GM18909 (cell line): ENCODE data around the gene OGFR.

Experiments used
- ATAC-seq: cut with Tn5 transposase; IDR thresholded peaks from one replicate; pipeline ENCODE4 v1.9.1; 2021; ENCODE audit warnings: mild to moderate bottlenecking; ENCODE audit not compliant: unreplicated experiment, poor library complexity

Gene OGFR

DNA sequence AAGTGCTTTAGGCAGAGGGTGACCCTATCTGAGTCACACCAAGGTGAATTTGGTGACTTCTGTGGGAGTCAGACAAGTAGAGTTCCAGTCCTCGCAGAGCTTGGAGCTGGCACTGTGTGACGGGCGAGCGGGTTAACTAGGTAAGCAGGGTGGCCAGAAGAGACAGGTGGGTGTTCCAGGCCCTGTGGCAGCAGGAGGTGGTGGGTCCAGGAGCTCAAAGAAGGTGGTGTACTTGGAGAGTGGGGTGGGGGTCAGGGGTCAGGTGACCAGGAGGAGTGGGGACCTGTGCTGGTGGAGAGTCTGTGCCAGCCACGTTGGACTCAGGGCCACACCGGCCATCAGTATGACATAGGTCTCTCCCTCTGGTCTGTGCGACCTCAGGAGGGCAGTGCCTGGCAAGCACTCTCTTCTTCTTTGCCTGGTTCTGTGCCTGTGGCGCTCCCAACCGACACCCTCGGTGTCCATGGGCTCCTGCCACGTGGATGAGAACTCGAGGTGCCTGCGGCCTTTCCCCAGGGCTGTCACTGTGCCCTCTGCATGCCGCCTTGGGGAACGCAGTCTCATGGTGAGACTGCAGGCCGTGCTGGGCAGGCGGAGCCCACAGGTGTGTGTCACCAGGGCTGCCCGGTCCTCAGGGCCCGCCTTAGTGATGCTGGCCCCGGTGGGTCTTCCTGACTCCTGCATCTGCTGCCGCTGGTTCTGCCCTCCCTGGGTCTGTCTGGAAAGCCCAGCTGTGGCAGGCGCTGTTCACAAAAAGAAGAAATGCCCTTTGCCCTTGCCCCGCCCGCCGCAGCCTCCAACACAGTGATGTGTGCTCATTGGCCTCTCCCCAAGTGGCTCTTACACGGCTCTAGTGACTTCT is 6.7 kb upstream of the OGFR start:
- ATAC-seq, result no peak

DNA sequence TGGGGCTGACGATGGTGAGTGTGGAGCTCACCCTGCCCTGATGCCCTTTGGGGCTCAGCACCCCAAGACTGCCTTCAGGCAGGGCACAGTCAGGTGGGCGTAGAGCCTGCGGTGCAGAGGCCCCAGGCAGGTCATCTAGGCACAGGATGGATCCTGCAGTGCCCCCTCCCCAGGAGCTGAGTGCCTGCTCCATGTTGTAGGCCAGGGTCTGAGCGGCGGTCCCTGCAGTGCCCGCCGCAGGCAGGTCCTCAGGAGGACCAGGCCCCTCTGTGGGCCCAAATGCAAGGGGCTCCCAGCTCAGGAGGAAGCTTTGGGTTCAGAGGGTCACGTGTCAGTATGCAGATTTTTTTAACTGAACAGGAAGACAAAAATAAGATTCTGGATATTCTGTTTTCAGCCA is 5.6 kb upstream of the OGFR start:
- ATAC-seq, result no peak

- ATAC-seq, result no peak
These were observed 5.2 kb upstream of the OGFR start for GRCh38 chr20:62799459-62799858.

DNA sequence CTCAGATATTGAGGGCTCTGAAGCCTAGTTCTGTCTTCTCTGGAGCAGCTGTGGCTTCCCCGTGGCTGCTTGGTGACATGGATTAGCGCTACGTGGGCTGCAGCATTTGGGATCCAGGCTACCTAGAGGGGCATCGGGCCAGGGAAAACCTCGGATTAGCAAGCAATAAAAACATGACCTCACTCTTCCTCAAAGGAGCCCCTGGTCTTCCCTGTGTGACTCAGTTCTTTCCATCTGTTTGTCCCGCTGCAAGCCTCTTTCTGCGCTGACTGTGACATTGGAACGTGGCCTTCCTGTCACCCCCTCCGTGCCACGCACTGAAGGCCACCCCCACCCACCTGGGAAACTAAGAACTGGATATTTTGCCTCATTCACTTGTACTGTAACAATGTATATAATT is 4.8 kb upstream of the OGFR start:
- ATAC-seq, result no peak

GRCh38 chr20:62800314-62801259 is 4.0 kb upstream of the OGFR start:
- no peak for ATAC-seq

- no peak for ATAC-seq
These were observed 3.2 kb upstream of the OGFR start for GRCh38 chr20:62801284-62802010.

DNA sequence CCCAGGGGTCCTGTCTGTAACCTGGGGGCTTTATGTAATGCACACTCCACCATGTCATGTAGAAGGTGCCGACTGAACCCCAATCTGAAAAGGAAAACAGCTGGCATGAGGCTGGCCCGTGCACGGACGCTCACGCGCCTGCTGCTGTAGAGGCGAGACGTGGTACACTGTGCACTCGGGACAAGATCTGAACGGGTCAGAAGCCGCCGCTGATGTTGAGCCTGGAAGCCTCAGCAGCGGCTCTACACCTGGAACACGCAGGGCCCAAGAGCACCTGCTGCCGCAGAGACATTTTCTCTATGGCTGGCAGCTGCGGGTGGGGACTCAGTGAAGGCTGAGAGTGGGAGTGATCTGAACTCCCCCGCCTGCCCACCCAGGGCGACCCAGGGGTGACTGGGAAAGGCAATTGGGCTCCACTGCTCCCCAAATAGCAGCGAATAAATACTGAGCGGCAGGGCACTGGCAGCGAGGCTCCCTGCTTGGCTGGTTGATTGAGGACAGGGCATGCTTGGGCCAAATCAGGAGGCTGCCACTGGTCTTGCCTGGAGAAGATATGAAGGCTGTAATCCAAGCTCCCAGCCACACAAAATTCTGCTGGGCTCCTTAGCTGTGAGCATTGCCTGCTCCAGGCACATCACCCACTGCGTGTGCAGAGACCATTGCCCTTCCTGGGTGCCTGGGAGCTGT is 2.5 kb upstream of the OGFR start:
- no peak for ATAC-seq

DNA sequence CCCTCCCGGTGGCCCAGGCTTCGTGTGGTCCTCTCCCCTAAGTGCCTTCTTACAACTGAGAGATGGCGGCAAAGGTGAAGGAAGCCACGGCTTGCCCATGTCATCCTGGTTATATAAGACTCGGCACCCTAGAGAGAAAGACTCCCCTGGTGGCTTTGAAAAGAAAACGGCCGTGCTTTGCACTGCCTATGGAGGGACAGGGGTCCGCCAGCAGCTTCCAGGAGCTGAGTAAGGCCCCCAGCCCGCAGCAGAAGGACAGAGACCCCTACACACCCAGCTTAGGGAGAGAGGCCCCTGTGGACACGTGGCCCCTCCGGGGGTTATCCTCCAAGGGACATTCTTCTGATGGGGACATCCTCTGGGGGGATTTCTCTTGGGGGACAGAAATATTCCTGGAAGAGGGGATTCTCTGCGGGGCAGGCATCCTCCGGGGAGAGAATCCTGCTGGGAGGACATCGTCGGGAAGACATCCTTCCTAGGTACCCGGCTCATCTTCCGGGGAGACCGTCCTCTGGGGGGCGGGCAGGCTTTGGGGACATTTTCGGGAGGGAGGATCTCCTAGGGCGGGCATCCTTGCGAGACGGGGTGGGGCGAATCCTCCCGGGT is 511 bp upstream of the OGFR start:
- no peak for ATAC-seq

DNA sequence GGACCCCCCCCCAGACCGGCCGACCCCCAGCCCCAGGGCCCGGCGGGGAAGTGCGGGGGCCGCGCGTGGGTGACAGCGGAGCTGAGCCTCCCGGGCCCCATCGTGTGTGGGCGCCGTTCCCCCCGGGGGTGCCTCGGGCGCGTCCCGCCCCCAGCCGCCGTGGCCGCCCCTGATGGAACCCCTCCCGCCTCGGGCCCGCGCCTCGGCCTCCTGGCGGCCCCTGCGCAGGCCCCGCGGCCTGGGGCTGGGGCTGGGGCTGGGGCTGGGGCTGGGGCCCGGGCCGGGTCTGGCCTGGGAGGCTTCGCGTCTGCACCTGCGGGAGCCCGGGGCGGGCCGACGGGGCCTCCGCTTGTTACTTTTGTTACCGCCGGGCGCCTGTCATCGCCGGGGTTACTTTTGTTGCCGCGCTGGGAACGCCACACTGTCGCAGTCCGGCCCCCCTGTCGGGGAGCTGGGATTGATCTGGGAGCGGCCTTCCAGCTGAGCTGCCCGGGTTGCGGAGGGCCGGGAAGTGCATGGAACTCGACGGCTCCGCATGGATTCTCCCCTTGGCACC is 598 bp downstream of the OGFR start:
- ATAC-seq, result peak; percentile 22

GRCh38 chr20:62805711-62806382 is 1.2 kb downstream of the OGFR start:
- no peak for ATAC-seq

DNA sequence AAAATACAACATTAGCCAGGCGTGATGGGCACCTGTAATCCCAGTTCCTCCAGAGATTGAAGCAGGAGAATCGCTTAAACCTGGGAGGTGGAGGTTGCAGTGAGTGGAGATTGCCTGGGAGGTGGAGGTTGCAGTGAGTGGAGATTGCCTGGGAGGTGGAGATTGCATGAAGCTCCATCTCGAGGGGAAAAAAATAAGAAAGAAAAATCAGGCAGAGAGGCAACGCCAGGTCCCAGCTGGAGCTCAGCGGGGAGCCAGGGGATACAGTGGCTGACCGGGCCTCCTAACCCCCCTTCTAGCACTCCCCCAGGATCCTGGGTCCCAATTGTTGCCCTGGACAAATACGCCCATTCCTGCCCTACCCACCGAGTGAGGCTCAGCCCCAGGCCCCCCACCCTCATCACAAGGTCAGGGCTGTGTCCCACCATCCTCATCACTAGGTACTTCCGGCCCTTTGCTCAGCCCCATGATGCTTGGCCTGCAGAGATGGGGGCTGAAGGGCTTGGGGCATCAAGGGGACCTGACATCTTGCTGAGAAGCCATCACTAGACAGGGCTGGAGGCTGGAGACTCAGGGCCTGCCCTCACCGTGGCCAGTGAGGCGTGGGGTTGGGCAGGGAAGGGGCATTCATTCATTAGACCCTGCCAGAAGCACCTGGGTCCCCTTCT is 1.9 kb downstream of the OGFR start:
- ATAC-seq, result no peak

DNA sequence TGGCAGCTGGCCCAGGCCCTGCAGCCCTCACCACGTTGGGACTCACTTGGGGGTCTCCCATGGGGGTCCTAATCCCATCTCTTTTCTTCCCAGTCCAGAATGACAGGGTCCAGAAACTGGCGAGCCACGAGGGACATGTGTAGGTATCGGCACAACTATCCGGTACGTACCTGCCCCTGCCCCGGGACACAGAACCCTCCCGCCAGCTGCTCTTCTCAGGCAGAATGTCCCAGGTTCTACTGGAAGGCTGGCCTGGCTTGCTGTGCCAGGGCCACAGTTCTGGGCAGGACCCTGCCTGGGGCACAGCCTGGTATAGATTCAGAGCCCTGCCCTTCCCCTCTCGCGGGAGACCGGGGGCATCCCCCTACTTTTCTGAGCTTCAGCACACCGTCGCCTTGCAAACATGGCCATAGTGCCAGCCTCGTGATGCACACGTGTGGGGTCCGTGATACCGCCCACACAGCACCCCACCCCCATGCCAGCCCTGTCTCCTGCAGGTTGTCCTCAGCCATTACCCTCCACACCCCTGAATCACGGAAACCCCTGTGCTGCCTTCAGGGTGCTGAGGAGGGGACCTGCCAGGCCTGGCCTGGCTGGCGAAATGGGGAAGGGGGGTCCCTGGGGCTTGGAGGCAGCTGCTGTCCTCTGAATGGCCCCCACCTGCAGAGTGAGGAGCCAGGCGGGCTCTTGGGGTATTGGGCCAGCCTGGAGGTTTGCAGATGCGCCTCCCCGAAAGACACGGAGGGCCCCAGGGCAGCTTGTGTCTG is 3.0 kb downstream of the OGFR start:
- no peak for ATAC-seq

DNA sequence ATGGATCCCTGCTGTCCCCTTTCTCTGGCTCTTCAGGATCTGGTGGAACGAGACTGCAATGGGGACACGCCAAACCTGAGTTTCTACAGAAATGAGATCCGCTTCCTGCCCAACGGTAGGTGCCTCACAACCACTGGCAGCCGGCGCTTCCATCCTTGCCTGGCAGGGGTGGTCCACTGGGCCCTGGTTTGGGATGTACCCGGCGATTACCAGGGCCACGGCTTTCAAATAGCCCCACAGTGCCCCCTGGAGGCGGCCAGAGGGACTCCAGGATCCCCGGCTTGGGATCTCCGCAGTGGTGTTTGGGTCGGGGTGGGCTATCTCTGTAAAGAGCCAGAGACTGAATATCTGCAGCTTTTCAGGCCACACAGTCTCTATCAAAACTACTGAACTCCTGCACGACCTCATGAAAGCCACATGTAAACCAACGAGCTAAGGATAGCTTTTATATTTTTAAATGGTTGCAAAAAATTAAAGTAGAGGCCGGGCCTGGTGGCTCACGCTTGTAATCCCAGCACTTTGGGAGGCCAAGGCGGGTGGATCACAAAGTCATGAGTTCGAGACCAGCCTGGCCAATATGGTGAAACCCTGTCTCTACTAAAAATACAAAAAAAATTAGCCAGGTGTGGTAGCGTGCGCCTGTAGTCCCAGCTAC is 3.7 kb downstream of the OGFR start:
- ATAC-seq, result no peak

DNA sequence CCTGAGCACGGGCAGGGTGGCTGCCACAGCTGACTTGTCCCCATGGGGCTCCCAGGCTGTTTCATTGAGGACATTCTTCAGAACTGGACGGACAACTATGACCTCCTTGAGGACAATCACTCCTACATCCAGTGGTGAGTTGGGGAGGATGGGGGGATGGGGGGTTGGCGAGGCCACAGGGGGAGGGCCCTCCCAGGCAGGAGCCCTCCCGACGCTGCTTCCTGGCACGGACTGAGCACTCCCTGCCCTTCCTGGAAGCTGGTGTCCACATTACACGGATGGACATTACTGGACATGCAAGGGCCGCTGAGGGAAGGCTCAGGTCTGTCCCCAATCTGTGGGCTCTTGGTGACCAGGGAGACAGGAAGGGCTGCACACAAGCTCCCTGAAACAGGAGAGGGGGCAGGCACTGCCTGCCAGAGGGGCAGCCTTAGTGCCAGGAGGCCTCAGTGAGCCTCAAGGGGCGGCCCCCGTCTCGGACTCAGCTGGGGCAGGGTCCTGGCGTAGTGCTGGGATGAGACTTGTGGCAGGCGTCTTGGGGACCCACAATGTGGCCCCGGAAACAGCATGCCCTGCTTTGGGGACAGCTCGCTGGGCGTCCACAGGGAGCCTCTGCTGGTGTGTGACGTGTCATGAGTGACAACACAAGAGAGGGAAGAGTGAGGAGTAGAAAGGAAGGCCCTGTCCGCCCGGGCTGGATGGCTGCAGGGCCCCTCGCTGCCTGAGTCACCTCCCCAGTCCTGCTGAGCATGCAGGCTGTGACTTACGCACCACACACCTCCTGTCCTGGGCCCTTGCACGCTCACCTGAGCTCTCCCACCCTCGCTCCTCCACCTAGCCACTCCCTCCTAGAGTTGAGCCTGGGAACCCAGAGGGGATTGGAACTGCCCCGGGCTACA is 5.1 kb downstream of the OGFR start:
- no peak for ATAC-seq

DNA sequence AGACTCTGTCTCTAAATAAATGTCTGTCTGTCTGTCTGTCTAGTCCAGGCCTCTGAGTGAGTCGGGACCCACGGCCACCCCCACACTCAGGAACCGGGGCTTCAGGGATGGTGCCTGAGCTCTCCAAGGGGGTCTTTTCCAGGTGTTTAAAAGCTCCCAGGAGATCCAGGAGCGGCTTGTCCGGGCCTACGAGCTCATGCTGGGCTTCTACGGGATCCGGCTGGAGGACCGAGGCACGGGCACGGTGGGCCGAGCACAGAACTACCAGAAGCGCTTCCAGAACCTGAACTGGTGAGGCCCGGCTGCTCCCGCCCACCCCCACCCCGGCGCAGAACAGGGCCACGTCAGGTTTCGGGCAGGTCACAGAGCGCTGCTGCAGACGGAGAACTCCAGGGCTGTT is 6.7 kb downstream of the OGFR start:
- no peak for ATAC-seq

GRCh38 chr20:62811720-62812119 is 7.1 kb downstream of the OGFR start:
- no peak for ATAC-seq
